IPS-20b (cell line): Measurements from ENCODE around the gene CFAP46.
"Not testable (repeated sequence)": the region's sequence is repeated elsewhere in the genome, so short reads cannot be mapped to it uniquely, and the experiment has no call there.

Experiments
- H3K27ac ChIP-seq: one replicate; pipeline ENCODE4 v1.5.1; 2013; ENCODE audit warnings: low read length
- H3K27me3 ChIP-seq: 2 replicates; pipeline ENCODE4 v1.6.1; 2013; ENCODE audit warnings: mild to moderate bottlenecking, low read length, inconsistent platforms; ENCODE audit not compliant: insufficient read depth
- H3K36me3 ChIP-seq: 2 replicates; pipeline ENCODE4 v1.6.1; 2013; ENCODE audit warnings: low read depth, mild to moderate bottlenecking, inconsistent platforms, low read length, moderate library complexity; ENCODE audit not compliant: insufficient read depth
- H3K4me1 ChIP-seq: 2 replicates; pipeline ENCODE4 v1.6.1; 2013; ENCODE audit warnings: mild to moderate bottlenecking, control low read depth, inconsistent platforms, low read length, moderate library complexity; ENCODE audit not compliant: insufficient read depth
- H3K4me3 ChIP-seq: 2 replicates; pipeline ENCODE4 v1.5.1; 2013; ENCODE audit warnings: mild to moderate bottlenecking, low read length, inconsistent platforms
- H3K9ac ChIP-seq: 2 replicates; pipeline ENCODE4 v1.6.1; 2013; ENCODE audit warnings: low read depth, mild to moderate bottlenecking, inconsistent platforms, low read length, moderate library complexity
- H3K9me3 ChIP-seq: 2 replicates; pipeline ENCODE4 v1.6.1; 2013; ENCODE audit warnings: mild to moderate bottlenecking, low read depth, low read length, inconsistent platforms; ENCODE audit not compliant: insufficient read depth

The CFAP46 gene

DNA sequence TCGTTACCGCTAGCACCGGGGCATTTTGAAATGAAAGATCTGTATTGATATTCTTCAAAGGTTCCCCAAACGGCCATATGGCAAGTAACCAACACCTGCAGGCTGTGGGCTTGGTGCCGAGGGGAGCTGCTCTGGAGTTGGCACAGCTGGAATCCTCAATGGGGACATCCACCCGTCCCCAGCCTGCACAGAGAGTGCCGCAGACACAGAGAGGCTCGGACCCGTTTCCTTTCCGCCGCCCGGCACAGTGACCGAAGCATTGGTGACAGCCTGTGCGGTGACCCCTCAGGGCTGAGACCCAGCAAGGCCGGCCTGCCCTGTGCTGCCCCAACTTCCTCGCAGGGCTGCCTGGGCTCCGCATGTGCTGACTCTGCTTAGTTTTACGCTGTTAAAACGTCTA is 4.5 kb downstream of the CFAP46 start:
- Histone ChIP-seq H3K27ac (no peak overlapping the region), H3K4me1 (no peaks in the 10 kb centered on the region), H3K9me3 (no peaks in the 10 kb centered on the region), H3K27me3 (no peaks in the 10 kb centered on the region; the same call in 1 of the 2 replicates), H3K36me3 (no peaks in the 10 kb centered on the region), H3K4me3 (no peak overlapping the region), H3K9ac (no peak overlapping the region)

DNA sequence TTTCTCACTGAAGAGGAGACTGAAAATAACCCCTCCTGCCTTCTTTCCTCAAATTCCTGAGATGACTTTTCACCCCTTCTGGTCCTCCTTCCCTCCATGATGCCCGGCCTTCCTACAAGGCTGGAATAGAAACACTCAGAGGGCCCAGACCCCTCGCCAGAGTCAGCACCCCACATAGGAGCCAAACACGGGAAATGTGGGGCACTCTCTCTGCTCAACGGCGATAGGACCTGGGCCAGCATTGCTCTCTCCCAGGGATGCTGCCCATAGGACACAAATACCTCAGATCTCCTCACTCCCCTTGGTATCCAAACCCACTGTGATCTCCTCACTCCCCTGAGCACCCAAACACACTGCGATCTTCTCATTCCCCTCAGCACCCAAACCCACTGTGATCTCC is 7.4 kb downstream of the CFAP46 start:
- Histone ChIP-seq H3K36me3 (no peaks in the 10 kb centered on the region), H3K9me3 (no peaks in the 10 kb centered on the region), H3K27me3 (no peaks in the 10 kb centered on the region), H3K27ac (no peak overlapping the region), H3K9ac (no peak overlapping the region), H3K4me3 (no peak overlapping the region), H3K4me1 (no peaks in the 10 kb centered on the region)

DNA sequence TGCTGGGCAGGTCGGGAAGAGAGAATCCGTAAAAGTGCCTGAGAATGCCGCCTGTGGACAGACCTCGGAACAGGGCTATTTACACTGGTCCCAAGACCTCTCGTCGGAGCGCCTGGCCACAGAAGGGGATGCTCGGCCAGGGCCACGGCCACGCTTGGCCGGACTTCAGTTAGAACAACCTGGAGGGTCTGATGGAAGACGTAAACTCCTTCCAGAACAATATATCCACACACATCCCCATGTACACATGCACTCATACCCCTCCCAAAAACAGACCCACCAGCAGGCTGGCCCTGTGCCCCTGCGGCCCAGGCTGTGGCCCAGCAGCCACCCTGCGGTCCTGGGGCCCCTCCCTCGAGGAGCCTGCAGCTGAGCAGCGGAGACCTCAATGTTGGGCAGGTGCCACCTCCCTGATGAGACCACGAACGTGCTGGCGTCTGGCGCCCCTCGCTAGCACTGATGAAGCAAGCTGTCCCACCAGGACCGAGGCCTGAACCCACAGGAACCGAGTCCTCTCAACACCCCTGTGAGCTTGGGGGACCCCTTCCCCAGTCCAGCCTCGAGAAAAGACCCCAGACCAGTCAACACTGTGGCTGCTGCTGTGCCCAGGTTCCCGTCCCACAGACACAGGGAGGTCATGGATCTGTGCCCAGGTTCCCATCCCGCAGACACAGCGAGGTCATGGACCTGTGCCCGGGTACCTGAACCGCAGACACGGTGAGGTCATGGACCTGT is 8.9 kb downstream of the CFAP46 start:
- no peaks in the 10 kb centered on the region for H3K4me1 ChIP-seq
- no peaks in the 10 kb centered on the region for H3K36me3 ChIP-seq

DNA sequence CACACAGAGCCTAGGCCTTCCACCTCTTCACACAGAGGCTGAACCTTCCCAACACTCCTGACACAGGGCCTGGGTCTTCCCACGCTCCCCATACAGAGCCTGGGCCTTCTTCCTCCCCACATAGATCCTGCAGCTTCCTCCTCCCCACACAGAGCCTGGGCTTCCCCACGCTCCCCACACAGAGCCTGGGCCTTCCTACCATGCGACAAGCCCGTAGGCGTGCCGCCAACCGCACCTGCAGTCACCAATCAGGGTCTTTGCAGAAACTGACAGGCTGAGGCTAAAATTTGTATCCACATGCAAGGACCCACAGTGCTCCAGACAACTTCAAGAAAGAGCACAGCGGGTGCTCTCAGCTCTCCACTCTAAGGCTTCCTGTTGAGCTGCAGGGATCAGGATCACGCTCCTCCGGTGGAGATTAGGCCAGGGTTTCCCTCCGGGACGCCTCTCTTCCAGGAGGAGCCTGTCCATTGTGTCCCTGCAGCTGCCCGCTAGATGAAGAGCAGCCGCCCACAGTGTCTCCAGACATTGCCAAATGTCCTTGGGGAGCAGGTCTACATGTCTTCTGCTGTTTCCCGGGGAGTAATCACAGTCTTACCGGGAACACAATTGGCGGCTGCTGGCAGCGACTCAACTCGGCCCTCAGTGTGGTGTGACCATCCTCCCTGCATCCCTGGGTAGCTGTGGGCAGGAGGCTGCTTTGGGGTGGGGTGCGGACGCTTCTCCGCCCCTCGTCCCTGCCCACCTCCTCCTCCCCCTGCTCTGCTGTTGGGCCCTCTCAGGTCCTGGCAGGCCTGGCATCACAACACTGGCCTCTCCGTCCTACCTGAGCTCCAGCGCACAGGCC is 9.7 kb downstream of the CFAP46 start:
- H3K9ac ChIP-seq = no peak overlapping the region
- H3K4me1 ChIP-seq = no peaks in the 10 kb centered on the region
- H3K27me3 ChIP-seq = no peaks in the 10 kb centered on the region
- H3K4me3 ChIP-seq = no peak overlapping the region
- no peaks in the 10 kb centered on the region for H3K36me3 ChIP-seq
- H3K27ac ChIP-seq = no peak overlapping the region
- H3K9me3 ChIP-seq = no peaks in the 10 kb centered on the region

More for the DNA sequence above, 8.9 kb downstream of the CFAP46 start:
- Histone ChIP-seq H3K27me3 (no peaks in the 10 kb centered on the region), H3K9ac (no peak overlapping the region), H3K27ac (no peak overlapping the region), H3K4me3 (no peak overlapping the region), H3K9me3 (no peaks in the 10 kb centered on the region)

DNA sequence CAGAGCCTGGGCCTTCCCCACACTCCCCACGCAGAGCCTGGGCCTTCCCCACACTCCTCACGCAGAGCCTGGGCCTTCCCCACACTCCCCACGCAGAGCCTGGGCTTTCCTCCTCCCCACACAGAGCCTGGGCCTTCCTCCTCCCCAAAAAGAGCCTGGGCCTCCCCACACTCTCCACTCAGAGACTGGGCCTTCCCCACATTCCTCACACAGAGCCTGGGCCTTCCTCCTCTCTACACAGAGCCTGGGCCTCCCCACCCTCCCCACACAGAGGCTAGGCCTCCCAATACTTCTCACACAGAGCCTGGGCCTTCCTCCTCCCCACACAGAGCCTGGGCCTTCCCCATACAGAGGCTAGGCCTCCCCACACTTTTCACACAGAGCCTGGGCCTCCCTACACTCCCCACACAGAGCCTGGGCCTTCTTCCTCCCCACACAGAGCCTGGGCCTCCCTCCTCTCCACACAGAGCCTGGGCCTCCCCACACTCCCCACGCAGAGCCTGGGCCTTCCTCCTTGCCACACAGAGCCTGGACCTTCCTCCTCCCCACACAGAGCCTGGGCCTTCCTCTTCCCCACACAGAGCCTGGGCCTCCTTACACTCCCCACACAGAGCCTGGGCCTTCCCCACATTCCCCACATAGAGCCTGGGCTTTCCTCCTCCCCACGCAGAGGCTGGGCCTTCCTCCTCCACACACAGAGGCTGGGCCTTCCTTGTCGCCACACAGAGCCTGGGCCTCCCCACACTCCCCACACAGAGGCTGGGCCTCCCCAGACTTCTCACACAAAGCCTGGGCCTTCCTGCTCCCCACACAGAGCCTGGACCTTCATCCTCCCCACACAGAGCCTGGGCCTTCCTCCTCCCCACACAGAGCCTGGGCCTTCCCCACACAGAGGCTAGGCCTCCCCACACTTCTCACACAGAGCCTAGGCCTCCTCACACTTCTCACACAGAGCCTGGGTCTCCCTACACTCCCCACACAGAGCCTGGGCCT is 10.8 kb downstream of the CFAP46 start:
- not testable (repeated sequence) for H3K9ac ChIP-seq, H3K9me3 ChIP-seq, H3K36me3 ChIP-seq, H3K27me3 ChIP-seq, H3K27ac ChIP-seq, H3K4me1 ChIP-seq, H3K4me3 ChIP-seq

DNA sequence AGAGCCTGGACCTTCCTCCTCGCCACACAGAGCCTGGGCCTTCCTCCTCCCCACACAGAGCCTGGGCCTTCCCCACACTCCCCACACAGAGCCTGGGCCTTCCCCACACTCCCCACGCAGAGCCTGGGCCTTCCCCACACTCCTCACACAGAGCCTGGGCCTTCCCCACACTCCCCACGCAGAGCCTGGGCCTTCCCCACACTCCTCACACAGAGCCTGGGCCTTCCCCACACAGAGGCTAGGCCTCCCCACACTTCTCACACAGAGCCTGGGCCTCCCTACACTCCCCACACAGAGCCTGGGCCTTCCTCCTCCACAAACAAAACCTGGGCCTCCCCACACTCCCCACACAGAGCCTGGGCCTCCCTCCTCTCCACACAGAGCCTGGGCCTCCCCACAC is 11.7 kb downstream of the CFAP46 start:
- H3K27ac ChIP-seq, H3K9me3 ChIP-seq, H3K4me3 ChIP-seq, H3K27me3 ChIP-seq, H3K36me3 ChIP-seq, H3K4me1 ChIP-seq, H3K9ac ChIP-seq: not testable (repeated sequence)

DNA sequence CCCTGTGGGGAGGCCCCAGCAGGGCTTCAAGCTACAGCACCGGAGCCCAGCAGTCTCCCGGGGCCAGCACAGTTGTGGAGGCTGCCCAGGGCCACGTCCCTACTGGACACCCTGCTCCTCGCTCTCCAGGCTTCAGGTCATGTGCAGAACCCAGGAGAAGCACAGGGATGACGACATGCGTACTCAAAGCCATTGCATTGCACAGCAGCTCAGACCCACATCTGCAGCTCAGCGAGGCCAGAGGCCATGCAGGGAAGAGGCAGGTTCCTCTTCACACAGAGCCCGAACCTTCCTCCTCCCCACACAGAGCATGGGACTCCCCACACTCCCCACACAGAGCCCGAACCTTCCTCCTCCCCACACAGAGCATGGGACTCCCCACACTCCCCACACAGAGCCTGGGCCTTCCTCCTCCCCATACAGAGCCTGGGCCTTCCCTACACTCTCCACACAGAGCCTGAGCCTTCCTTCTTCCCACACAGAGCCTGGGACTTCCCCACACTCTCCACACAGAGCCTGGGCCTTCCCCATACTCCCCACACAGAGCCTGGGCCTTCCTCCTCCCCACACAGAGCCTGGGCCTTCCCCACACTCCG is 12.3 kb downstream of the CFAP46 start:
- no peaks in the 10 kb centered on the region for H3K9me3 ChIP-seq
- no peaks in the 10 kb centered on the region for H3K27me3 ChIP-seq
- H3K36me3 ChIP-seq = no peaks in the 10 kb centered on the region
- H3K4me1 ChIP-seq = no peaks in the 10 kb centered on the region
- H3K4me3 ChIP-seq = no peak overlapping the region
- no peak overlapping the region for H3K27ac ChIP-seq
- H3K9ac ChIP-seq = no peak overlapping the region

DNA sequence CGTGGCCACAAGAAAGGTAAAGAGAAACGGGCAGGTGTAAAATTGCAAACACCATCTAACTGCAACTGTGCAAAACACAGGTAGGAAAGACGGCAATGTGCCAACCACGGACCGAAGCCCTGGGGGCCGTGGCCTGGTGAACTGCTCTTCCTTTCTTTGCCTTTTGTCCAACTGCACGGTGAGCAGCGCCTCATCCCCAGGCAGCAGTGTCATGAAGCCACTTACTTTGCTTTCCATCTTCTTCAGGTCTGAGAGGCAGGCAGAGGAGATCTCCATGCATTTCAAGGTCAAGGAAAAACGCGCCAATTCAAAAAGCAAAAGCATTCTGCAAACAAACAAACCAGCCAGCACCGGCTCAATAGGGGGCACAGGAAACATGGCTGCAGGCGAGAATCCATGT is 12.9 kb downstream of the CFAP46 start:
- Histone ChIP-seq H3K9me3 (no peaks in the 10 kb centered on the region), H3K9ac (no peak overlapping the region), H3K4me3 (no peak overlapping the region), H3K36me3 (no peaks in the 10 kb centered on the region), H3K27ac (no peak overlapping the region), H3K4me1 (no peaks in the 10 kb centered on the region), H3K27me3 (no peaks in the 10 kb centered on the region)

DNA sequence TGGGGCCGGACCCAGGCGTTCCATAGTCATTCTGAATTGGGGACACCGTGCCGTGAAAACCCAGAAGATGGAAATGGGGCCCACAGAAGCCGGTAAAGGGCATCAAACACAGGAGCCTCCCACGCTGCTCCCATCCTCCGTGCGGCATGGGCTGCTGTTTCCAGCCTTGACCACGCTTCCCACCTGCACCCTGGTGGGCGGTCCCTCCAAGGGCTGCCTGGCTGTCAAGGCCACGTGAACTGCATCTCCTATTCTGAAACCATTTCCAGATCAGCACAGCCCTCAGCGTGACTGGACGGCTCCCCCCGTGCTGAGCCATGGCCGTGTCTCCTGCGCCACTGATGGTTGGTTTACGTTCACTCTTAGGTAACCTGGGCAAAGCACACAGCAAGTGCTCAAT is 14.1 kb downstream of the CFAP46 start:
- no peaks in the 10 kb centered on the region for H3K36me3 ChIP-seq
- H3K27ac ChIP-seq = no peak overlapping the region
- H3K9ac ChIP-seq = no peak overlapping the region
- no peak overlapping the region for H3K4me3 ChIP-seq
- H3K9me3 ChIP-seq = no peaks in the 10 kb centered on the region
- no peaks in the 10 kb centered on the region for H3K27me3 ChIP-seq
- H3K4me1 ChIP-seq = no peaks in the 10 kb centered on the region

DNA sequence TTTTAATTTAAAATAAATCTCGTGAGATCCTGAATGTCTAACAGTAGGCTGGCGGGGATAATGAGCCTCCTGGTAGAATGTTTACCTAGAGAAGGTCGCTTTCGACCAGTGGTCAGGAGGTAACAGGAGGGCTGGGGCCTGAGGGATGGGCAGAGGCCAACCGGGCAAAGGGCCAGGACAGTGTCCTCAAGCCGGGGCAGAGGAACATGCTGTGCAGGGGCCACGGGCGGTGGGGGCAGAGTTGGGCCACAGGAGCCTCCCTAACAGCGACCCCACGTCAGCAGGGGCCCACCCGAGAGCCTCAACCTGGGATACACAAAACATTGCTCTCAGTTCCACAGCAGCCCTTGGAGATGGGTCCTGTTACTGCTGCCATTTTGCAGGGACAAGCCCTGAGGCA is 14.5 kb downstream of the CFAP46 start:
- Histone ChIP-seq H3K27me3 (no peaks in the 10 kb centered on the region), H3K27ac (no peak overlapping the region), H3K36me3 (no peaks in the 10 kb centered on the region), H3K9me3 (no peaks in the 10 kb centered on the region), H3K9ac (no peak overlapping the region), H3K4me3 (no peak overlapping the region), H3K4me1 (no peaks in the 10 kb centered on the region)
